Lung (tissue), 12 donors: ENCODE measurements around the gene EXOSC6. TPM values are rescaled to one million over a fixed set of nuclear protein-coding genes. Genes with fewer than 3 reads are reported as not detected.
"Not testable (repeated sequence)": the region's sequence is repeated elsewhere in the genome, so short reads cannot be mapped to it uniquely, and the experiment has no call there.

Source experiments
- ATAC-seq: fragments of 200-7000 bp; cut with Tn5 transposase; one replicate; pipeline ENCODE4 v1.9.1; 2020; ENCODE audit warnings: moderate number of reproducible peaks; ENCODE audit not compliant: insufficient read depth, low FRiP score
- DNase-seq, 3 donors: peaks; one replicate each; pipeline ENCODE4 v3.0.0-alpha.2; 2013 to 2017
- H3K27ac ChIP-seq, 2 donors: one replicate each; pipeline ENCODE4 v1.5.1; 2013; ENCODE audit warnings: mild to moderate bottlenecking in 2 of 2, moderate library complexity in 2 of 2, control low read depth in 1 of 2, inconsistent platforms in 1 of 2, low read depth in 1 of 2, low read length in 1 of 2
- H3K27me3 ChIP-seq, 3 donors: one replicate each; pipeline ENCODE4 v1.5.1; 2013; ENCODE audit warnings: low read length in 2 of 3; ENCODE audit not compliant: control insufficient read depth in 3 of 3, insufficient read depth in 3 of 3
- H3K36me3 ChIP-seq, 4 donors: one replicate each; pipeline ENCODE4 v1.5.1; 2013; ENCODE audit warnings: low read length in 4 of 4, mild to moderate bottlenecking in 1 of 4, moderate library complexity in 1 of 4; ENCODE audit not compliant: control insufficient read depth in 4 of 4, insufficient read depth in 4 of 4
- H3K4me1 ChIP-seq, 5 donors: one replicate each; pipeline ENCODE4 v1.5.1; 2013; ENCODE audit warnings: low read length in 5 of 5, mild to moderate bottlenecking in 2 of 5, moderate library complexity in 1 of 5; ENCODE audit not compliant: control insufficient read depth in 5 of 5, insufficient read depth in 5 of 5
- H3K4me3 ChIP-seq: one replicate; pipeline ENCODE4 v1.5.1; 2013; ENCODE audit warnings: mild to moderate bottlenecking, control low read depth, moderate library complexity
- H3K9ac ChIP-seq, 2 donors: one replicate each; pipeline ENCODE4 v1.5.1; 2013; ENCODE audit warnings: low read length in 2 of 2, control low read depth in 1 of 2; ENCODE audit not compliant: insufficient read depth in 1 of 2
- H3K9me3 ChIP-seq, 4 donors: one replicate each; pipeline ENCODE4 v1.5.1; 2013; ENCODE audit warnings: low read length in 3 of 4, mild to moderate bottlenecking in 1 of 4, moderate library complexity in 1 of 4; ENCODE audit not compliant: control insufficient read depth in 4 of 4, insufficient read depth in 3 of 4
- CTCF ChIP-seq: IDR thresholded peaks from 2 replicates; pipeline ENCODE4 v1.5.1; 2012; ENCODE audit warnings: mild to moderate bottlenecking; ENCODE audit errors: control extremely low read depth, extremely low read depth
- WGBS, 2 donors: extraction: QIAGEN DNeasy Blood & Tissue Kit; methylation state at CpG; one replicate each; pipeline ENCODE4 v1.1.7; 2013; 5-methylcytosine and 5-hydroxymethylcytosine counted together
- polyA plus RNA-seq, 2 donors: library from polyadenylated mRNA; stranded (reverse); fragments of 200-250 nt; gene quantifications; one replicate each; pipeline ENCODE4 v1.2.1, GENCODE V29; 2013
- total RNA-seq, 2 donors: library from RNA; depleted of rRNA in 1 of 2; stranded (reverse); fragments of >200 nt in 1 of 2; gene quantifications; one replicate each; pipeline ENCODE4 v1.2.1, GENCODE V29; 2014 to 2021
- donor health status: control.
- donor health status: control.
- donor health status: Bipolar disorder and iron deficiency.
- donor health status: healthy.
- donor health status: DM: yes; HTN: yes; CAD: no.

Gene EXOSC6
- total and polyA plus RNA-seq, 4 donors, result 7.1 to 28.0 (median 22.7) TPM

GRCh38 chr16:70271696-70272095 lies 20.0 kb upstream of the EXOSC6 start:
- no peak for ATAC-seq
- TF ChIP-seq CTCF, result no peak

GRCh38 chr16:70270176-70270575 lies 18.4 kb upstream of the EXOSC6 start:
- Histone ChIP-seq H3K9me3 (no peaks in the 10 kb centered on the region), H3K9ac (no peak overlapping the region), H3K27ac (no peak overlapping the region), H3K27me3 (no peaks in the 10 kb centered on the region), H3K4me1 (no peaks in the 10 kb centered on the region), H3K4me3 (no peak overlapping the region), H3K36me3 (peaks cover 32 to 56% (median 47%) of the 10 kb centered on the region in 4 donors)
- no peak for TF ChIP-seq CTCF
- 91% methylated on average over 3 of the region's 3 CpGs for WGBS, 2 donors
- ATAC-seq, result no peak
- DNase-seq, result no peak

More at GRCh38 chr16:70271696-70272095, 20.0 kb upstream of the EXOSC6 start:
- no peak for DNase-seq
- Histone ChIP-seq H3K9ac (no peak overlapping the region), H3K4me3 (no peak overlapping the region), H3K27ac (no peak overlapping the region), H3K4me1 (no peaks in the 10 kb centered on the region), H3K9me3 (no peaks in the 10 kb centered on the region), H3K36me3 (peaks cover 34 to 51% (median 47%) of the 10 kb centered on the region in 4 donors), H3K27me3 (no peaks in the 10 kb centered on the region)
- 95 to 97% methylated on average over 10 of the region's 10 CpGs for WGBS, 2 donors

- Histone ChIP-seq H3K27ac (no peak overlapping the region), H3K36me3 (peaks cover 38 to 61% (median 52%) of the 10 kb centered on the region in 4 donors), H3K9ac (no peak overlapping the region), H3K9me3 (no peaks in the 10 kb centered on the region), H3K27me3 (no peaks in the 10 kb centered on the region), H3K4me1 (no peaks in the 10 kb centered on the region), H3K4me3 (no peak overlapping the region)
- no peak for TF ChIP-seq CTCF
- ATAC-seq (no peak), DNase-seq (no peak)
- 97% methylated on average over 12 of the region's 12 CpGs for WGBS, 2 donors
Observed at GRCh38 chr16:70269471-70269870, 17.7 kb upstream of the EXOSC6 start.

- H3K27ac ChIP-seq, H3K9me3 ChIP-seq, ATAC-seq, DNase-seq, H3K4me3 ChIP-seq, H3K9ac ChIP-seq, H3K4me1 ChIP-seq, H3K27me3 ChIP-seq: not testable (repeated sequence)
- peaks cover 40 to 66% (median 54%) of the 10 kb centered on the region in 4 donors for H3K36me3 ChIP-seq
- WGBS, 2 donors, result 94 to 95% methylated on average over 10 of the region's 10 CpGs
Observed at GRCh38 chr16:70267922-70268321, 16.2 kb upstream of the EXOSC6 start.
